ENCODE results near the gene TMC1. TPM values are rescaled to one million over a fixed set of nuclear protein-coding genes. Genes with fewer than 3 reads are reported as not detected.

The TMC1 gene
- total and polyA plus RNA-seq, 10 of the 15 experiments (the other 5 are each of a cell fraction or from before 2014, with no cell fraction given), result 0.06 to 0.94 (median 0.40) TPM; not detected in 1

GRCh38 chr9:72857624-72857996 is 336.2 kb downstream of the TMC1 start:
- BruUV-seq (replicated peaks), result no TSS peak
- Histone ChIP-seq H3K4me3 (no peak overlapping the region), H3K36me3 (ENCODE audit: control insufficient read depth in 2 of 2, insufficient read depth in 2 of 2, low read length in 1 of 2) (no peaks in the 10 kb centered on the region), H2AFZ (ENCODE audit: control insufficient read depth, low read depth, low read length) (no peak overlapping the region), H3K27me3 (replicated peaks in 1 of 2; ENCODE audit: control insufficient read depth in 2 of 2, insufficient read depth in 2 of 2, low read length in 1 of 2) (no peaks in the 10 kb centered on the region), H3K4me1 (ENCODE audit: control insufficient read depth, insufficient read depth, low read length) (no peaks in the 10 kb centered on the region), H3K9ac (ENCODE audit: control insufficient read depth, insufficient read depth, low read length) (no peak overlapping the region), H4K20me1 (ENCODE audit: control insufficient read depth, insufficient read depth) (no peaks in the 10 kb centered on the region), H3K27ac (ENCODE audit: control insufficient read depth, insufficient read depth) (no peak overlapping the region), H3K79me2 (ENCODE audit: control insufficient read depth, insufficient read depth, low read length) (no peaks in the 10 kb centered on the region), H3K9me3 (replicated peaks; ENCODE audit: control insufficient read depth, insufficient read depth, low read length) (no peaks in the 10 kb centered on the region), H3K4me2 (ENCODE audit: control insufficient read depth, insufficient read depth) (no peak overlapping the region)
- 98% methylated on average over 2 of the region's 2 CpGs for WGBS (ENCODE audit: insufficient coverage, insufficient replicate concordance, low lambda C conversion rate, missing lambda C conversion rate)
- ChIA-PET SMC1A (ENCODE audit: uncharacterized antibody, unreplicated experiment) (interaction anchor here (0.8 to 3.0 kb wide), 11 partner anchors 10 to 324 kb away, joined by 3 to 24 read pairs (median 3); no protein-coding TSS in a partner anchor), RAD21 (ENCODE audit: unreplicated experiment) (interaction anchor here (1.3 to 2.1 kb wide), 5 partner anchors 19 to 576 kb away, joined by 3 to 13 read pairs (median 4); no protein-coding TSS in a partner anchor), CTCF (interaction anchor here (0.7 to 3.3 kb wide), 24 partner anchors 11 to 578 kb away, joined by 3 to 44 read pairs (median 4); no protein-coding TSS in a partner anchor), POLR2A (no interaction called here)
- DNase-seq (ENCODE audit: low read depth, low spot score), result no peak
- intact Hi-C loops (cut with micrococcal nuclease; ENCODE audit: unreplicated experiment) (loop anchor here (2.0 to 5.0 kb wide), 2 partner anchors 225 to 325 kb away; no protein-coding TSS in a partner anchor), in situ Hi-C loops (cut with MboI) (loop anchor here (5.0 to 10.0 kb wide), 2 partner anchors 230 to 327 kb away; no protein-coding TSS in a partner anchor)
- TF ChIP-seq RBBP5 (conservative IDR thresholded peaks at IDR 0.05) (no peak), ATF3 (IDR thresholded peaks at IDR 0.05; ENCODE audit: borderline replicate concordance, extremely low read depth, low read depth, low read length) (no peak), LARP7 (IDR thresholded peaks at IDR 0.05) (no peak), FOXK2 (IDR thresholded peaks at IDR 0.05) (no peak), BHLHE40 (IDR thresholded peaks at IDR 0.05; ENCODE audit: borderline replicate concordance in 1 of 2, low read depth in 2 of 2, low read length in 1 of 2) (no peak), MEF2A (IDR thresholded peaks at IDR 0.05; ENCODE audit: insufficient read depth, low read depth, low read length) (no peak), USF1 (IDR thresholded peaks at IDR 0.05; ENCODE audit: borderline replicate concordance, extremely low read length, insufficient read depth, low read depth, low read length) (no peak), USF2 (IDR thresholded peaks at IDR 0.05; ENCODE audit: borderline replicate concordance, low read depth, low read length) (no peak), SIN3A (IDR thresholded peaks at IDR 0.05; ENCODE audit: low read depth, low read length) (no peak), DPF2 (IDR thresholded peaks at IDR 0.05) (no peak), MAX (IDR thresholded peaks at IDR 0.05; ENCODE audit: low read depth, low read length) (no peak), NFYA (IDR thresholded peaks at IDR 0.05; ENCODE audit: borderline replicate concordance, low read depth, low read length) (no peak), NRF1 (conservative IDR thresholded peaks at IDR 0.05; ENCODE audit: low read depth, low read length) (no peak), REST (IDR thresholded peaks at IDR 0.05; ENCODE audit: low read depth, low read length) (no peak)
- FAIRE-seq, result no peak
- ATAC-seq, result no peak

Measured in GM12878 (cell line).